HEK293 (cell line): ENCODE data around the gene OR4D10.

Experiments
- CTCF ChIA-PET: fragments of 350-600 bp; formaldehyde crosslinking; extraction: SDS; loops from one replicate; lab custom pipeline; 2021; ENCODE audit warnings: antibody characterized with exemption; lab: Yijun Ruan, JAX
- POLR2A ChIA-PET: fragments of 300-600 bp; formaldehyde crosslinking; extraction: SDS; loops from one replicate; lab custom pipeline; 2020; ENCODE audit warnings: antibody characterized with exemption, inconsistent platforms; lab: Yijun Ruan, JAX
- H3K27ac ChIP-seq: fragments of 200-500 bp; sonication (Bioruptor generic); 2 replicates; pipeline ENCODE4 v1.5.1; 2014; ENCODE audit warnings: low read depth, low read length, control low read depth, inconsistent platforms; ENCODE audit errors: extremely low read depth
- H3K36me3 ChIP-seq, 2 experiments: fragments of 200-500 bp in 1 of 2; sonication (Bioruptor generic) in 1 of 2; 1 replicate in 1 of 2; 2 replicates in 1 of 2; pipeline ENCODE4 v1.5.1; 2014 to 2017; ENCODE audit warnings: inconsistent platforms in 2 of 2, low read length in 2 of 2; ENCODE audit not compliant: control insufficient read depth in 2 of 2, insufficient read depth in 1 of 2
- H3K4me1 ChIP-seq: fragments of 200-500 bp; sonication (Bioruptor generic); 2 replicates; pipeline ENCODE4 v1.5.1; 2014; ENCODE audit warnings: mild to moderate bottlenecking, low read length, inconsistent platforms; ENCODE audit not compliant: control insufficient read depth, insufficient read depth
- H3K4me3 ChIP-seq: 2 replicates; pipeline ENCODE4 v1.5.1; 2011; ENCODE audit warnings: low read depth, mild to moderate bottlenecking, control low read depth, low read length, moderate library complexity
- H3K9me3 ChIP-seq: fragments of 200-500 bp; sonication (Bioruptor generic); 2 replicates; pipeline ENCODE4 v1.5.1; 2014; ENCODE audit warnings: low read depth, low read length, inconsistent platforms; ENCODE audit not compliant: control insufficient read depth, insufficient read depth
- GLIS1 ChIP-seq: fragments of 450-650 bp; formaldehyde crosslinking; IDR thresholded peaks from 2 replicates; pipeline ENCODE4 v1.5.1; 2016; ENCODE audit warnings: missing biosample characterization, missing genetic modification characterization
- PRDM10 ChIP-seq: fragments of 450-650 bp; formaldehyde crosslinking; IDR thresholded peaks from 2 replicates; pipeline ENCODE4 v1.5.1; 2016; ENCODE audit warnings: missing biosample characterization, missing genetic modification characterization
- RBAK ChIP-seq: fragments of 450-650 bp; formaldehyde crosslinking; IDR thresholded peaks from 2 replicates; pipeline ENCODE4 v1.5.1; 2016; ENCODE audit warnings: missing biosample characterization, missing genetic modification characterization
- SETDB1 ChIP-seq: IDR thresholded peaks from one replicate; pipeline ENCODE4 v1.6.1; 2017; ENCODE audit warnings: mild to moderate bottlenecking, low read length, moderate library complexity, mixed read lengths; ENCODE audit not compliant: insufficient read length
- SP7 ChIP-seq: fragments of 450-650 bp; formaldehyde crosslinking; IDR thresholded peaks from 2 replicates; pipeline ENCODE4 v1.5.1; 2016; ENCODE audit warnings: missing biosample characterization, missing genetic modification characterization
- ZBTB7A ChIP-seq: fragments of 450-650 bp; formaldehyde crosslinking; IDR thresholded peaks from 2 replicates; pipeline ENCODE4 v1.5.1; 2016; ENCODE audit warnings: low read depth, missing biosample characterization, missing genetic modification characterization
- ZBTB8A ChIP-seq: fragments of 450-650 bp; formaldehyde crosslinking; IDR thresholded peaks from 2 replicates; pipeline ENCODE4 v1.5.1; 2016; ENCODE audit warnings: missing biosample characterization, missing genetic modification characterization
- ZIC2 ChIP-seq: fragments of 450-650 bp; formaldehyde crosslinking; IDR thresholded peaks from 2 replicates; pipeline ENCODE4 v1.5.1; 2016; ENCODE audit warnings: missing biosample characterization, missing genetic modification characterization
- ZNF280D ChIP-seq: fragments of 450-650 bp; formaldehyde crosslinking; IDR thresholded peaks from 2 replicates; pipeline ENCODE4 v1.5.1; 2016; ENCODE audit warnings: missing biosample characterization, missing genetic modification characterization
- ZNF426 ChIP-seq: fragments of 450-650 bp; formaldehyde crosslinking; IDR thresholded peaks from 2 replicates; pipeline ENCODE4 v1.5.1; 2017; ENCODE audit warnings: missing biosample characterization, missing genetic modification characterization, mild to moderate bottlenecking, inconsistent platforms, moderate library complexity
- ZSCAN16 ChIP-seq: fragments of 450-650 bp; formaldehyde crosslinking; IDR thresholded peaks from 2 replicates; pipeline ENCODE4 v1.5.1; 2016; ENCODE audit warnings: missing biosample characterization, missing genetic modification characterization
- ZXDB ChIP-seq: fragments of 450-650 bp; formaldehyde crosslinking; IDR thresholded peaks from 2 replicates; pipeline ENCODE4 v1.5.1; 2016; ENCODE audit warnings: missing biosample characterization, missing genetic modification characterization
- TF ChIP-seq, protein P1 (sequence below): fragments of 450-650 bp; formaldehyde crosslinking; IDR thresholded peaks from 2 replicates; pipeline ENCODE4 v1.5.1; 2016; ENCODE audit warnings: missing biosample characterization, missing genetic modification characterization, low read depth

OR4D10 gene

DNA sequence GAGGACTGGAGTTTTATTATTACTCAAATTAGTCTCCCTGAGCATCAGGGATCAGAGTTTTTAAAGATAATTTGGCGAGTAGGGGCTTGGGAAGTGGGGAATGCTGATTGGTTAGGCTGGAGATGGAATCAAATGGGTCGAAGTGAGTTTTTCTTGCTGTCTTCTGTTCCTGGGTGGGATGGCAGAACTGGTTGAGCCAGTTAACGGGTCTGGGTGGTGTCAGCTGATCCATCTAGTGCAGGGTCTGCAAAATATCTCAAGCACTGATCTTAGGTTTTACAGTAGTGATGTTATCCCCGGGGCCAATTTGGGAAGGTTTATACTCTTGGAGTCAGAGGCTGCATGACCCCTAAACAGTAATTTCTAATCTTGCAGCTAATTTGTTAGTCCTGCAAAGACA is 48.0 kb upstream of the OR4D10 start:
- Histone ChIP-seq H3K36me3 (no peaks in the 10 kb centered on the region), H3K4me3 (no peak overlapping the region), H3K4me1 (no peaks in the 10 kb centered on the region), H3K9me3 (no peaks in the 10 kb centered on the region), H3K27ac (no peak overlapping the region)
- ChIA-PET CTCF (interaction anchor here (0.6 to 1.6 kb wide), 4 partner anchors 216 to 730 kb away, joined by 3 to 5 read pairs (median 4); partner anchors contain the start of gene DTX4), POLR2A (no interaction called here)
- TF ChIP-seq ZNF280D (tag by site-specific recombination) (no peak), ZNF426 (no peak), RBAK (tag by site-specific recombination) (no peak)

DNA sequence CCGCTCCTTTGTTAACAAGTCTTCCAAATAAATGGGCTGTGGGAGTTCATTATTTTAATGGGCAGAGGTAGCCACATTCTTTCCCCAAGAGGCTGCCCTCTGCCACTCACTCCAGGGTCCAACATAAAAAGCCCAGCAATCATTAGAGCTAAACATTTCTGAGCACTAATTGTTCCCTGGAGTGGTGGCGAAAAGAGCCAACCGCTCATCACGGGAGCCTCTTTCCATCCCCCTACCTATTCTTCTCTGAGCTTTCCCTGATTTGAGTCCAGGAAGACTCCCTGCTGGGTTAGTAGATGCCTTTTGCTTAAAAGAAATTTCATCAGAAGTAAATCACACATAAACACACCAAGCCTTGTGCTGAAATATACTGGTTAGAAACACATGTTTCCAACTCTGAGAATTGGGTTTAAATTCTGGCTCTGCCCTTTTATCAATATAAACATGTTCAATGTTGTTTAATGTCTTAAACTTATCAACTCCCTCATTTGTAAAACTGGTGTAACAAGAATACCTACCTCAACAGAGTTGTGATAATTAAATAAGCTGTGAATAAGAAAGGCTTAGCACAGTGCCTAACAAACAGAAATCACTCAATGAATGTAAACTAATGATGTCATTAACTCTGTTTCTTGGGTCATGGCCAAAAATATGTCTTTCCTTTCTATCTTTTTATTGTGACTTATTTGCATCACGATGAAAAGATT is 46.6 kb upstream of the OR4D10 start, which contains the start of gene OR5A2:
OR5A2 (minus strand) TSS at position 53 of the 707 bp plus-strand sequence. CDS start 3,460 bp downstream, outside the sequence.
- Histone ChIP-seq H3K4me3 (no peak within 1 kb of the TSS), H3K27ac (no peak within 1 kb of the TSS), H3K4me1 (no peaks in the 10 kb centered on the region), H3K9me3 (no peaks in the 10 kb centered on the region), H3K36me3 (no peaks in the 10 kb centered on the region)
- no peak for TF ChIP-seq SP7 (tag by site-specific recombination)
- TF ChIP-seq SETDB1: no peak
- TF ChIP-seq, protein P1, sequence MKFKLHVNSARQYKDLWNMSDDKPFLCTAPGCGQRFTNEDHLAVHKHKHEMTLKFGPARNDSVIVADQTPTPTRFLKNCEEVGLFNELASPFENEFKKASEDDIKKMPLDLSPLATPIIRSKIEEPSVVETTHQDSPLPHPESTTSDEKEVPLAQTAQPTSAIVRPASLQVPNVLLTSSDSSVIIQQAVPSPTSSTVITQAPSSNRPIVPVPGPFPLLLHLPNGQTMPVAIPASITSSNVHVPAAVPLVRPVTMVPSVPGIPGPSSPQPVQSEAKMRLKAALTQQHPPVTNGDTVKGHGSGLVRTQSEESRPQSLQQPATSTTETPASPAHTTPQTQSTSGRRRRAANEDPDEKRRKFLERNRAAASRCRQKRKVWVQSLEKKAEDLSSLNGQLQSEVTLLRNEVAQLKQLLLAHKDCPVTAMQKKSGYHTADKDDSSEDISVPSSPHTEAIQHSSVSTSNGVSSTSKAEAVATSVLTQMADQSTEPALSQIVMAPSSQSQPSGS: peak; percentile 68; the same call in 1 of the 2 replicates
- TF ChIP-seq ZXDB (tag by site-specific recombination): no peak
- no peak for TF ChIP-seq ZSCAN16 (tag by site-specific recombination)
- TF ChIP-seq GLIS1 (tag by site-specific recombination): no peak
- no peak for TF ChIP-seq ZIC2
- no peak for TF ChIP-seq ZBTB8A
- CTCF ChIA-PET: interaction anchor here (1.6 kb wide), 1 partner anchor 254 kb away, joined by 5 read pairs; the partner anchor contains the start of gene DTX4
- POLR2A ChIA-PET: no interaction called here

- no peaks in the 10 kb centered on the region for H3K36me3 ChIP-seq
- H3K4me1 ChIP-seq: no peaks in the 10 kb centered on the region
- POLR2A ChIA-PET: no interaction called here
- CTCF ChIA-PET: no interaction called here
- TF ChIP-seq PRDM10 (tag by site-specific recombination) (peak; percentile 60; the same call in 1 of the 2 replicates), ZBTB7A (no peak)
- H3K27ac ChIP-seq: no peak overlapping the region
- H3K4me3 ChIP-seq: no peak overlapping the region
- no peaks in the 10 kb centered on the region for H3K9me3 ChIP-seq
These were observed 46.1 kb upstream of the OR4D10 start for GRCh38 chr11:59427068-59427382.
